MG63 (cell line): ENCODE measurements around the gene XCL2. TPM values are rescaled to one million over a fixed set of nuclear protein-coding genes. Genes with fewer than 3 reads are reported as not detected.

ENCODE experiments used
- DNase-seq: peaks from one replicate; pipeline ENCODE4 v3.0.0-alpha.2; 2020
- H3K27me3 ChIP-seq: fragments of 250-450 bp; sonication (Bioruptor Pico); 2 replicates; pipeline ENCODE4 v1.5.1; 2020; ENCODE audit warnings: mild to moderate bottlenecking, moderate library complexity
- H3K36me3 ChIP-seq: fragments of 250-450 bp; sonication (Bioruptor Pico); 2 replicates; pipeline ENCODE4 v1.5.1; 2020; ENCODE audit warnings: mild to moderate bottlenecking, moderate library complexity
- H3K4me3 ChIP-seq: fragments of 250-450 bp; sonication (Bioruptor Pico); 2 replicates; pipeline ENCODE4 v1.5.1; 2020; ENCODE audit warnings: mild to moderate bottlenecking, moderate library complexity
- H3K9me3 ChIP-seq: fragments of 250-450 bp; sonication (Bioruptor Pico); 2 replicates; pipeline ENCODE4 v1.5.1; 2020; ENCODE audit warnings: mild to moderate bottlenecking, moderate library complexity
- total RNA-seq: library from RNA; depleted of rRNA; stranded (reverse); fragments of >200 nt; shearing (Covaris generic); gene quantifications from 2 replicates; pipeline ENCODE4 v1.2.3, GENCODE V29; 2014; ENCODE audit warnings: low replicate concordance; rRNA removed

XCL2 gene
- total RNA-seq, 1 experiment from 2014 or later, result not detected

- no peaks in the 10 kb centered on the region for H3K27me3 ChIP-seq
- H3K4me3 ChIP-seq, result no peak overlapping the region
- H3K9me3 ChIP-seq, result no peaks in the 10 kb centered on the region
- no peaks in the 10 kb centered on the region for H3K36me3 ChIP-seq
- DNase-seq, result peak; percentile 27
These were observed 36.6 kb downstream of the XCL2 start for GRCh38 chr1:168507231-168507630.

- H3K9me3 ChIP-seq, result no peaks in the 10 kb centered on the region
- H3K27me3 ChIP-seq, result no peaks in the 10 kb centered on the region
- peak; percentile 9 for DNase-seq
- no peaks in the 10 kb centered on the region for H3K36me3 ChIP-seq
- no peak overlapping the region for H3K4me3 ChIP-seq
These were observed 37.5 kb downstream of the XCL2 start for GRCh38 chr1:168506204-168506819.

DNA sequence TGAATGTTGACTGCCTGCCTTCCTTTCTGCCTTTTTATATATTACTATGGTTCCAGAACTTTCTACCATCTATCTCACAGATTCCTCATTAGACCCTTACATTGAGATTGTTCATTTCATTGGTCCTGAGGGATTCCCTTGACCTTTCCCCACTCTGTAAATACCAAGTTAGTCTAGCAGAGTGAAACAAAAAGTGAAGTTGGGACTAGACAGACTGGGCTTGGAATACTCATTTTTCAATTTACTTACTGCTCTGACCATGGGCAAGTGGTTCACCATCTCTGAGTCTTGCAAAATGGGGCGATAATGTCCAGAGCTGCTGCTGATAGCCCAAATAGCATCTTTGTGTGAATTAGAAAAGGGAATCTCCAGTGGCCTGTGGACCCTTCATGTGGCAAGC is 38.8 kb downstream of the XCL2 start:
- Histone ChIP-seq H3K9me3 (no peaks in the 10 kb centered on the region), H3K36me3 (no peaks in the 10 kb centered on the region), H3K27me3 (no peaks in the 10 kb centered on the region), H3K4me3 (no peak overlapping the region)
- no peak for DNase-seq

DNA sequence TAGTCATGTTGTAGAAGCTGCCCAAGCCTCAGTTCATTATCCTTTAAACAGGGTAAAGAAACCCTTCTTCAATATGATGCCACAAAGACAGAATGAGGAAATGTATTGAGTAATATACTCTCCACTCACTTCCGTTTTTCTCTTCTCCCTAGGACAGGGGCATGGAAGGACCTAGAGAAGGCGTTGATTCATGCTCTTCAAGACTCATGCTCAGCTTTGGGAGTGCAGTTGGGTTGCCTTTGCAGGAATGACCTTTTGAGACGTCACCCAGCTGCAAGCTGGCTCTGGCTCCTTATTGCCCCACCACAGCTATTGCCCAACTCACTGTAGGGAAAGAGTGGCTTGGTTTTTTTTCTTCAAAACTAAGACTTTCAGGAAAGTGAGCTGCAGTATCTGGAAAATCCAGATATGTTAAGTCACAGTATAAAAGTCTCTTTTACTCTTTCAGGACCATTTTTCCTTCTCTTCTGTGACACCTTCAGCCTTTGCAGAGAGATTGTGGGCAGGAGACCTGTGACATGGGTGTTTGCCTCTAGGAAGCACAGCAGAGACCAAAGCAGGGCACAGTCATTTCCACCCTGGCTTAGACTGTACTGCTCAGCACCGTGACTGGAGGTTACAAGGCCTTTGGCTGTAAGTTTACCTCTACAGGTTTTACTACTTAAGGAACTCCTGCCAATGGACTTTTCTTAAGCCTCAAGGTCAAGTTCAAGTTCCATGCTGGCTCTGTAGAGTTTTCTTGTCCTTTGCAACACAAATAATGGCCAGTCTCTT is 39.5 kb downstream of the XCL2 start:
- Histone ChIP-seq H3K9me3 (no peaks in the 10 kb centered on the region), H3K36me3 (no peaks in the 10 kb centered on the region), H3K27me3 (no peaks in the 10 kb centered on the region), H3K4me3 (no peak overlapping the region)
- DNase-seq, result no peak

DNA sequence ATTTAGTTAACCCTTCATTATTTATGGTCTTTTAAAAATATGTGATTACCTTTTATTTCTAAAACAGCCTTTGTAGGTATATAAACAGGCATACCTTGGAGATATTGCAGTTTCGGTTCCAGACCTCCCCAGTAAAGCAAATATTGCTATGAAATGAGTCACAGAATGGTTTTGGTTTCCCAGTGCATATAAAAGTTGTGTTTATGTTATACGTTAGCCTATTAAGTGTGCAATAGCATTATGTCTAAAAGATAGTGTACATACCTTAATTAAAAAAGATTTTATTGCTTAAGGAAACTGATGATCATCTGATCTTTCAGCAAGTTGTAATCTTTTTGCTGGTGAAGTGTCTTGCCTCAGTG is 44.1 kb downstream of the XCL2 start:
- no peak for DNase-seq
- no peaks in the 10 kb centered on the region for H3K27me3 ChIP-seq
- no peak overlapping the region for H3K4me3 ChIP-seq
- no peaks in the 10 kb centered on the region for H3K9me3 ChIP-seq
- no peaks in the 10 kb centered on the region for H3K36me3 ChIP-seq

DNA sequence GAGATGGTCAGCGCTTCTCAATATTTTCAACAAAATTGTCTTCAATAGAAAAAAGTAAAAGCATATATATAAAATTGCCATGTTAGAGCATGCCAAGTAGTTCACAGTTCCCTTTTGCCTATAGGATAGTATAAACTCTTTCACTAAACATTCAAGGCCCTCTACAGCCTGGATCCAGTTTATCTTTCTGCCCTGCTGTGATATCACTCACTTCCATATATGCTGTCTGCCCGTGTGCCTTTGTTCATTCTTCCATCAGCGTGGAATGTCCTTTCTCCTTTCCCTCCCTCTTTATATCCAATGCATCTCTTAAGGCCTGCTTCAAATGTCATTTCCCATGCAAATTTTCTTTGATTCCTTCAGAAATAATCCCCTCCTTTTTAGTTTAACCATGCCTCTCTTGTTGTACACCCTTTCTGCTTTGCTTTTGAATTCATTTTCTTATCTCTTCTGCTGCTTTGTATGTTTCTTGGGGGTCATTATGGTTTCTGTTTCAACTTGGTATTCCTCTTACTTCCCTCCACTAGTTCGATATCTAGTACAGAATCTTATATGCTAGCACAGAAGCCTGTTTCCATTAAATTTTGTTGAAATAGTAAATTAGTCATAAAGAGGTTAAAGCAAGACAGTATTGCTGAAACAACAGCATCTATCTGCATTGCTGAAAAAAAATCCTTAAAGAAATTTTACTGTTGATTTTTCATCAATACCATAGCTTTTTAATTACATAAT is 44.7 kb downstream of the XCL2 start:
- no peaks in the 10 kb centered on the region for H3K36me3 ChIP-seq
- no peak for DNase-seq
- H3K27me3 ChIP-seq, result no peaks in the 10 kb centered on the region
- no peaks in the 10 kb centered on the region for H3K9me3 ChIP-seq
- no peak overlapping the region for H3K4me3 ChIP-seq

GRCh38 chr1:168498159-168498631 is 45.6 kb downstream of the XCL2 start:
- no peak for DNase-seq
- Histone ChIP-seq H3K9me3 (no peaks in the 10 kb centered on the region), H3K27me3 (no peaks in the 10 kb centered on the region), H3K4me3 (no peak overlapping the region), H3K36me3 (no peaks in the 10 kb centered on the region)

- no peaks in the 10 kb centered on the region for H3K9me3 ChIP-seq
- H3K36me3 ChIP-seq, result no peaks in the 10 kb centered on the region
- H3K27me3 ChIP-seq, result no peaks in the 10 kb centered on the region
- DNase-seq, result no peak
- H3K4me3 ChIP-seq, result no peak overlapping the region
These were observed 46.3 kb downstream of the XCL2 start for GRCh38 chr1:168497376-168497950.

DNA sequence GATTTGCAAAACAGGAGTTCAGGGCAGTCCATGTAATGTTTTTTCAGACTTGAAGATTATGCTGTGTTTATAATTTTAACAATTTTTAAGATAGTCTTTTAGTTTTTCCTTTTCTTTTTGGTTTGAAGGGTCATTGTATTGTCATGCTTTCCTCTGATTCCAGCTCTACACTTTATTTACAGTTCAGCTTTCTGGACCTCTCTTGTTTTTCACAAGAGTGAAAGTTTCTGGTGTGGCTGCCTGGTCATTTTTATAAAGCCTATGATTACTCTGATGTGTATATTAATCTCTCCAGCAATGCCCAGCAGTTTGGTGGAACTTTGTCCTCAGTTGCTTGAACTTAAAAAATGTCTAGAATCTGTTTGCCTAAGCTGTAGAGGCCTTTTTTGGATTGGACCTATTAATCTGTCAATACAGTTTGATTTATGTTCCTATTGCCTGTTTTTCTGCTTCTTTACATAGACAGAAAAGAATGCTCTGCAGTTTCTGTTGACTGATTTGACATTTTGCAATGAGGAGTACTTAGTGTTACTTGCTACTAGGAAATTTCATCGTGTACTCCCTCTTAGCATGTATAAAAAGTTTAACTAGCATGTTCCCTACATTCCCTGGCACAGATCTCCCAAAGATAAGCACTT is 52.2 kb downstream of the XCL2 start:
- DNase-seq, result no peak
- Histone ChIP-seq H3K27me3 (no peaks in the 10 kb centered on the region; the same call in 1 of the 2 replicates), H3K4me3 (no peak overlapping the region), H3K9me3 (no peaks in the 10 kb centered on the region), H3K36me3 (no peaks in the 10 kb centered on the region)

Other genes with a start within 250 kb of the XCL2 start
- gene XCL1, start 32.6 kb upstream of the XCL2 start, total RNA-seq, result not detected in 2 replicates
- not detected in 2 replicates for gene DPT, start 185.2 kb upstream of the XCL2 start, total RNA-seq